Posterior cingulate gyrus (tissue), 11 donors: ENCODE data around the gene ZNF318.
A peak's percentile ranks its signal among the peaks of the same experiment; 100 is the strongest.
"Not testable (repeated sequence)": the region's sequence is repeated elsewhere in the genome, so short reads cannot be mapped to it uniquely, and the experiment has no call there.

Source experiments
- DNase-seq, 10 donors: peaks; one replicate each; pipeline versions ENCODE4 v3.0.0 to v3.0.0-alpha.2; 2020 to 2021; ENCODE audit warnings: mixed read lengths in 3 of 10
- intact Hi-C: fragments of 100-400 bp; cut with DNase I; formaldehyde crosslinking; loops from one replicate; pipeline ENCODE4 v1.15.1; 2023

ZNF318 gene

GRCh38 chr6:43304882-43305281 is 64.6 kb downstream of the ZNF318 start:
- DNase-seq, result no peak
- intact Hi-C loops, result no loop called here

GRCh38 chr6:43304361-43304760 is 65.1 kb downstream of the ZNF318 start:
- no peak for DNase-seq
- intact Hi-C loops, result no loop called here

GRCh38 chr6:43303751-43304331 is 65.6 kb downstream of the ZNF318 start:
- intact Hi-C loops, result no loop called here
- no peak for DNase-seq

- peak in 1 of 10 donors; percentile 30 for DNase-seq
- intact Hi-C loops, result not testable (repeated sequence)
Observed at GRCh38 chr6:43303006-43303405, 66.4 kb downstream of the ZNF318 start.

GRCh38 chr6:43302126-43302525 is 67.3 kb downstream of the ZNF318 start:
- DNase-seq, result peak in 1 of 10 donors; percentile 59
- intact Hi-C loops, result no loop called here

- DNase-seq, result peak in 1 of 10 donors; percentile 68
- intact Hi-C loops, result no loop called here
Observed at GRCh38 chr6:43301081-43301870, 68.2 kb downstream of the ZNF318 start.

- peak in 1 of 10 donors; percentile 75 for DNase-seq
- intact Hi-C loops, result no loop called here
Observed at GRCh38 chr6:43299338-43300293, 69.8 kb downstream of the ZNF318 start.

- peak in 1 of 10 donors; percentile 42 for DNase-seq
- intact Hi-C loops, result no loop called here
Observed at GRCh38 chr6:43298565-43299337, 70.7 kb downstream of the ZNF318 start.

GRCh38 chr6:43297644-43298564 is 71.5 kb downstream of the ZNF318 start, which contains the start of gene SLC22A7:
Gene SLC22A7, plus strand, starts transcription at chr6:43298260. Its CDS starts 99 bp downstream, at chr6:43298359.
- intact Hi-C loops, result no loop called here
- peak in 1 of 10 donors; percentile 61 for DNase-seq

- DNase-seq, result peak in 1 of 10 donors; percentile 11
Observed at GRCh38 chr6:43296780-43297497, 72.5 kb downstream of the ZNF318 start.

GRCh38 chr6:43295456-43295855 is 74.0 kb downstream of the ZNF318 start:
- DNase-seq, result peak in 1 of 10 donors; percentile 3
- intact Hi-C loops, result no loop called here

More at GRCh38 chr6:43296780-43297497, 72.5 kb downstream of the ZNF318 start:
- intact Hi-C loops, result no loop called here

GRCh38 chr6:43294536-43294935 is 74.9 kb downstream of the ZNF318 start:
- DNase-seq, result no peak
- intact Hi-C loops, result no loop called here

GRCh38 chr6:43293698-43294097 is 75.7 kb downstream of the ZNF318 start:
- intact Hi-C loops, result no loop called here
- DNase-seq, result no peak

- peak in 1 of 10 donors; percentile 32 for DNase-seq
- intact Hi-C loops, result no loop called here
Observed at GRCh38 chr6:43292763-43293318, 76.6 kb downstream of the ZNF318 start.

- intact Hi-C loops, result no loop called here
- DNase-seq, result peak in 1 of 10 donors; percentile 26
Observed at GRCh38 chr6:43292341-43292740, 77.1 kb downstream of the ZNF318 start.

GRCh38 chr6:43291708-43292107 is 77.7 kb downstream of the ZNF318 start:
- intact Hi-C loops, result no loop called here
- no peak for DNase-seq

GRCh38 chr6:43290905-43291355 is 78.5 kb downstream of the ZNF318 start:
- DNase-seq, result peak in 1 of 10 donors; percentile 14
- intact Hi-C loops, result no loop called here
